Psoas muscle (tissue), 8 donors: ENCODE data around the gene CDH6. TPM values are rescaled to one million over a fixed set of nuclear protein-coding genes. Genes with fewer than 3 reads are reported as not detected.

Experiments used
- ATAC-seq, 4 donors: fragments of 200-7000 bp; cut with Tn5 transposase; one replicate each; pipeline ENCODE4 v1.9.1; 2020; ENCODE audit warnings: moderate library complexity in 3 of 4, mild to moderate bottlenecking in 2 of 4
- DNase-seq, 2 donors: peaks; one replicate each; pipeline ENCODE4 v3.0.0-alpha.2; 2020
- H3K27ac ChIP-seq: fragments of 200-600 bp; one replicate; pipeline ENCODE4 v1.8.0; 2022
- H3K27me3 ChIP-seq, 3 donors: fragments of 200-600 bp in 1 of 3; one replicate each; pipeline versions ENCODE4 v1.6.1 to v1.8.0; 2013 to 2022; ENCODE audit warnings: low read length in 2 of 3, mild to moderate bottlenecking in 2 of 3, moderate library complexity in 1 of 3; ENCODE audit not compliant: insufficient read depth in 3 of 3
- H3K36me3 ChIP-seq, 2 donors: fragments of 200-600 bp in 1 of 2; one replicate each; pipeline versions ENCODE4 v1.6.1 to v1.8.0; 2013 to 2022; ENCODE audit warnings: low read depth in 1 of 2, mild to moderate bottlenecking in 1 of 2, moderate library complexity in 1 of 2; ENCODE audit not compliant: insufficient read depth in 1 of 2
- H3K4me1 ChIP-seq: fragments of 200-600 bp; one replicate; pipeline ENCODE4 v1.8.0; 2022
- H3K4me3 ChIP-seq: fragments of 200-600 bp; one replicate; pipeline ENCODE4 v1.8.0; 2022; ENCODE audit warnings: mild to moderate bottlenecking
- H3K9me3 ChIP-seq: fragments of 200-600 bp; one replicate; pipeline ENCODE4 v1.8.0; 2022
- CTCF ChIP-seq: fragments of 200-600 bp; IDR thresholded peaks from one replicate; pipeline ENCODE4 v1.8.0; 2022; ENCODE audit warnings: antibody characterized with exemption
- WGBS, 3 donors: extraction: QIAGEN DNeasy Blood & Tissue Kit; methylation state at CpG; one replicate each; pipeline versions ENCODE4 v1.1.6 to v1.1.7; 2013; 5-methylcytosine and 5-hydroxymethylcytosine counted together
- intact Hi-C, 2 donors: fragments of 100-400 bp; cut with DNase I; formaldehyde crosslinking; loops; one replicate each; pipeline versions ENCODE4 v1.11.0 to v1.14.2; 2022
- polyA plus RNA-seq, 3 donors: library from polyadenylated mRNA; stranded (reverse); fragments of 200-250 nt; gene quantifications; one replicate each; pipeline ENCODE4 v1.2.3, GENCODE V29; 2013
- total RNA-seq, 4 donors: library from RNA; stranded (reverse); fragmentation: NEBNext Ultra II Directional in 2 of 4; extraction: Animal tissue kit (Norgen Biotek cat#: 25700) in 2 of 4; gene quantifications; one replicate each; pipeline versions ENCODE4 v1.2.1 to v1.2.4, GENCODE V29; 2021 to 2023
- donor health status: healthy with polysubstance abuse.
- donor health status: DM: no; HTN: no; CAD: no; lungs with moderate emphysema.
- donor health status: Bipolar disorder and iron deficiency.
- donor health status: healthy.
- donor health status: DM: yes; HTN: yes; CAD: no.
- donor health status: DM: no; HTN: no; CAD: no.
- donor health status: DM: no; HTN: no; CAD: no.
- donor health status: DM: yes; HTN: yes; CAD: no.

Gene CDH6
- total and polyA plus RNA-seq, 7 donors = 0.30 to 3.4 (median 0.77) TPM

GRCh38 chr5:31214229-31214628 is 20.7 kb downstream of the CDH6 start:
- Histone ChIP-seq H3K27me3 (no peaks in the 10 kb centered on the region), H3K4me3 (no peak overlapping the region), H3K4me1 (no peaks in the 10 kb centered on the region), H3K9me3 (no peaks in the 10 kb centered on the region), H3K36me3 (no peaks in the 10 kb centered on the region), H3K27ac (no peak overlapping the region)
- ATAC-seq (no peak), DNase-seq (no peak)
- WGBS, 3 donors = 49 to 54% (median 52%) methylated on average over 3 of the region's 3 CpGs
- TF ChIP-seq CTCF = no peak
- intact Hi-C loops = no loop called here

- no peaks in the 10 kb centered on the region for H3K27me3 ChIP-seq
- intact Hi-C loops = no loop called here
- DNase-seq (no peak), ATAC-seq (no peak)
- H3K36me3 ChIP-seq = no peaks in the 10 kb centered on the region
- H3K4me3 ChIP-seq = no peak overlapping the region
- no peak overlapping the region for H3K27ac ChIP-seq
- H3K9me3 ChIP-seq = no peaks in the 10 kb centered on the region
- no peak for TF ChIP-seq CTCF
- H3K4me1 ChIP-seq = no peaks in the 10 kb centered on the region
Observed at GRCh38 chr5:31215236-31215635, 21.8 kb downstream of the CDH6 start.

DNA sequence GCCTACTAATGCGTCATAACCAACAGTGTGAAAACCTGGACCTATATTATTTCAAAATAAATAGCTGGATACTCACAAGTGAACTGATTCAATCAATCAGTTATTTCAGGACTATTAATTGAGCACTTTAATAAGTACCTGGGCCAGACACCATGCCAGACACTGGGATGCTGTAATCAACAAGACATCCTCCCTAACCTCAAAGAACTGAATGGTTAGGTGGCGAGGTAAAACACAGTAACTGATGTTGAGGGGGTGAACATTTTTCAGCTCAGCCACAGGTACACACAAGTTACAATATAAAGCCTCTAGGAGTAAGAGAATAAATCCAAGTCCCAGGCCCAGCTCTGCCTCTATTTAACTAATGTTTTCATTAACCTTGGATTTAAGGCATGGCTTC is 24.0 kb downstream of the CDH6 start:
- intact Hi-C loops = no loop called here
- no peak for ATAC-seq
- no peak overlapping the region for H3K27ac ChIP-seq
- H3K9me3 ChIP-seq = no peaks in the 10 kb centered on the region
- H3K4me1 ChIP-seq = no peaks in the 10 kb centered on the region
- WGBS, 3 donors = 83 to 91% (median 87%) methylated on average over 2 of the region's 2 CpGs
- no peak for TF ChIP-seq CTCF
- no peaks in the 10 kb centered on the region for H3K27me3 ChIP-seq
- H3K4me3 ChIP-seq = no peak overlapping the region
- no peak for DNase-seq
- no peaks in the 10 kb centered on the region for H3K36me3 ChIP-seq

- Histone ChIP-seq H3K27me3 (no peaks in the 10 kb centered on the region), H3K36me3 (no peaks in the 10 kb centered on the region), H3K9me3 (no peaks in the 10 kb centered on the region), H3K4me3 (no peak overlapping the region), H3K4me1 (no peaks in the 10 kb centered on the region), H3K27ac (no peak overlapping the region)
- DNase-seq (no peak), ATAC-seq (no peak)
- intact Hi-C loops = no loop called here
- TF ChIP-seq CTCF = no peak
- 85 to 92% (median 88%) methylated on average over 3 of the region's 3 CpGs for WGBS, 3 donors
Observed at GRCh38 chr5:31218978-31219377, 25.5 kb downstream of the CDH6 start.

DNA sequence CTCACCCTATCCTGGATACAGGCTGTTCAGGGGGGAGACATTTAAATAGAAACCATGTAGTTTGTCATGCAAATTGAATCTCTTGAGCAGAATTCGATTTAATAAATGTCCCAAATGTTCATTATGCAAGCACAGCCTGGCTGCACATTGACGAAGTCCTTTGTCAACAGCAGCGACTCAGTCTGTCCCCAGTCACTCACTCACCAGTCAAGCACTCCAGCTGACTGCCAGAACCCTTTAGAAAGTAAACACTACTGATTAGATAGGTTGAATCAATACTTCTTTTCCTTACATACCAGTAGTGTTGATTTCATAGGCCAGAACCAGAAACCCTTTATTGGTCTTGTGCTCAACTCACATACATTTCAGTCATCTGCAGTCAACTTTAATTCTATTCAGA is 27.5 kb downstream of the CDH6 start:
- TF ChIP-seq CTCF = no peak
- DNase-seq = no peak
- Histone ChIP-seq H3K36me3 (no peaks in the 10 kb centered on the region), H3K27me3 (no peaks in the 10 kb centered on the region), H3K4me1 (no peaks in the 10 kb centered on the region), H3K9me3 (no peaks in the 10 kb centered on the region), H3K4me3 (no peak overlapping the region), H3K27ac (no peak overlapping the region)
- 54 to 62% (median 59%) methylated on average over 3 of the region's 3 CpGs for WGBS, 3 donors
- ATAC-seq = no peak
- intact Hi-C loops = no loop called here
